ENCODE measurements around the gene PPP1R3A. TPM values are rescaled to one million over a fixed set of nuclear protein-coding genes. Genes with fewer than 3 reads are reported as not detected.

The PPP1R3A gene
- total and polyA plus RNA-seq, 2 of the 4 experiments (the other 2 are of a cell fraction): not detected

GRCh38 chr7:113936535-113936934 lies 17.7 kb upstream of the PPP1R3A start:
- ATAC-seq (ENCODE audit: low read depth) (no peak), DNase-seq (no peak)
- Histone ChIP-seq H3K9ac (ENCODE audit: low read depth, low read length) (no peak overlapping the region), H2AK5ac (ENCODE audit: low read depth, low read length) (no peak overlapping the region), H3K79me1 (ENCODE audit: low read depth in 1 of 2, low read length in 2 of 2) (no peaks in the 10 kb centered on the region), H3K27ac (ENCODE audit: insufficient read depth, low read length) (no peak overlapping the region), H4K8ac (ENCODE audit: low read depth in 2 of 2, low read length in 2 of 2) (no peak overlapping the region), H2AK9ac (replicated peaks; ENCODE audit: low read depth, low read length, poor library complexity) (no peak overlapping the region), H2BK20ac (ENCODE audit: low read depth, low read length) (no peak overlapping the region), H3K4me1 (ENCODE audit: control insufficient read depth, insufficient read depth, low read length) (no peaks in the 10 kb centered on the region), H3K56ac (ENCODE audit: extremely low read depth, insufficient read depth, low read length) (no peak overlapping the region), H3K4me2 (ENCODE audit: low read depth, low read length) (no peak overlapping the region), H3K36me3 (ENCODE audit: control insufficient read depth, insufficient read depth, low read length) (no peaks in the 10 kb centered on the region), H2BK5ac (ENCODE audit: low read depth, low read length, poor library complexity, severe bottlenecking) (no peak overlapping the region), H3K4me3 (ENCODE audit: insufficient read depth, low read depth, low read length) (no peak overlapping the region), H4K20me1 (ENCODE audit: insufficient read depth, low read length) (no peaks in the 10 kb centered on the region), H4K5ac (ENCODE audit: low read depth, low read length) (no peak overlapping the region), H3K18ac (ENCODE audit: low read depth, low read length) (no peak overlapping the region), H3K9me3 (ENCODE audit: control insufficient read depth, insufficient read depth, low read length) (no peaks in the 10 kb centered on the region; the same call in 1 of the 2 replicates), H2BK15ac (ENCODE audit: low read depth, low read length) (no peak overlapping the region), H3K27me3 (ENCODE audit: control insufficient read depth, insufficient read depth, low read length) (no peaks in the 10 kb centered on the region), H3K9me1 (ENCODE audit: insufficient read depth, low read length) (no peaks in the 10 kb centered on the region), H2AFZ (replicated peaks; ENCODE audit: low read length, poor library complexity) (no peak overlapping the region), H3K4ac (ENCODE audit: low read depth, low read length) (no peak overlapping the region), H4K91ac (ENCODE audit: insufficient read depth, low read depth, low read length) (no peak overlapping the region), H2BK120ac (ENCODE audit: low read depth, low read length) (no peak overlapping the region), H3K23ac (ENCODE audit: low read depth, low read length) (no peak overlapping the region), H3K14ac (replicated peaks; ENCODE audit: low read depth, low read length) (no peak overlapping the region)
- dilution Hi-C loops (cut with HindIII; ENCODE audit: low sequenced_read_pairs, unreplicated experiment) (no loop called here), intact Hi-C loops (cut with micrococcal nuclease) (no loop called here), in situ Hi-C loops (cut with MboI; ENCODE audit: low sequenced_read_pairs) (no loop called here)
- TF ChIP-seq FOS (IDR thresholded peaks at IDR 0.05; ENCODE audit: low read depth, low read length) (no peak), CTCF (conservative IDR thresholded peaks at IDR 0.05; ENCODE audit: low read depth, low read length) (no peak), MAZ (IDR thresholded peaks at IDR 0.05; ENCODE audit: borderline replicate concordance, low read depth, low read length) (no peak), NFE2L2 (IDR thresholded peaks at IDR 0.05; ENCODE audit: low read depth, low read length) (no peak), POLR2A (IDR thresholded peaks at IDR 0.05; ENCODE audit: low read depth, low read length) (no peak), CEBPB (IDR thresholded peaks at IDR 0.05; ENCODE audit: low read depth, low read length) (no peak), CHD1 (IDR thresholded peaks at IDR 0.05; ENCODE audit: low read depth, low read length) (no peak), ELK1 (IDR thresholded peaks at IDR 0.05; ENCODE audit: borderline replicate concordance, low read depth, low read length) (no peak), RFX5 (IDR thresholded peaks at IDR 0.05; ENCODE audit: low read depth, low read length) (no peak)
- TF ChIP-seq, protein P1, sequence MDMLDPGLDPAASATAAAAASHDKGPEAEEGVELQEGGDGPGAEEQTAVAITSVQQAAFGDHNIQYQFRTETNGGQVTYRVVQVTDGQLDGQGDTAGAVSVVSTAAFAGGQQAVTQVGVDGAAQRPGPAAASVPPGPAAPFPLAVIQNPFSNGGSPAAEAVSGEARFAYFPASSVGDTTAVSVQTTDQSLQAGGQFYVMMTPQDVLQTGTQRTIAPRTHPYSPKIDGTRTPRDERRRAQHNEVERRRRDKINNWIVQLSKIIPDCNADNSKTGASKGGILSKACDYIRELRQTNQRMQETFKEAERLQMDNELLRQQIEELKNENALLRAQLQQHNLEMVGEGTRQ (IDR thresholded peaks at IDR 0.05; ENCODE audit: low read depth, low read length): no peak
- BruUV-seq (replicated peaks): no TSS peak
- CTCF ChIA-PET: no interaction called here
- POLR2A ChIA-PET (ENCODE audit: unreplicated experiment): no interaction called here
- 44% methylated on average over 3 of the region's 3 CpGs; no CpG with 5 or more reads in 1 of the 2 experiments for WGBS, 2 experiments (ENCODE audit: extremely low coverage in 2 of 2, insufficient read length in 1 of 2)

Data from IMR-90 (cell line).